ENCODE measurements around the gene TEX2. TPM values are rescaled to one million over a fixed set of nuclear protein-coding genes. Genes with fewer than 3 reads are reported as not detected.
"Not testable (repeated sequence)": the region's sequence is repeated elsewhere in the genome, so short reads cannot be mapped to it uniquely, and the experiment has no call there.

The TEX2 gene
- total and polyA plus RNA-seq, 2 donors from 2014 or later = 14.0 to 39.1 TPM

- Histone ChIP-seq H3K9me3 (ENCODE audit: control insufficient read depth in 2 of 3, insufficient read depth in 1 of 3, low read length in 3 of 3) (no peaks in the 10 kb centered on the region), H3K4me1 (ENCODE audit: control insufficient read depth in 2 of 3, insufficient read depth in 2 of 3, low read depth in 1 of 3, low read length in 3 of 3) (peaks cover 0 to 10% (median 2%) of the 10 kb centered on the region in 3 donors), H3K36me3 (ENCODE audit: control insufficient read depth in 2 of 3, insufficient read depth in 3 of 3, low read length in 3 of 3) (peaks cover 0 to 3% (median 0%) of the 10 kb centered on the region in 3 donors), H3K27ac (ENCODE audit: low read depth in 2 of 2, low read length in 2 of 2) (peak overlapping the region; percentile 14 to 78), H3K9ac (ENCODE audit: low read length in 3 of 3) (no peak overlapping the region), H3K27me3 (ENCODE audit: control insufficient read depth, insufficient read depth, low read length) (no peaks in the 10 kb centered on the region), H3K4me3 (ENCODE audit: low read length in 3 of 3) (no peak overlapping the region)
- intact Hi-C loops (cut with DNase I) = no loop called here
- no peak for FAIRE-seq
- TF ChIP-seq CTCF (IDR thresholded peaks at IDR 0.05; ENCODE audit: borderline replicate concordance, extremely low read depth, insufficient read depth) = no peak
- no peak for DNase-seq
Measured at GRCh38 chr17:64209356-64209941, 53.6 kb downstream of the TEX2 start.

GRCh38 chr17:64208656-64209055, 54.4 kb downstream of the TEX2 start:
- DNase-seq; H3K27me3 ChIP-seq (ENCODE audit: control insufficient read depth, insufficient read depth, low read length); H3K27ac ChIP-seq (ENCODE audit: low read depth in 2 of 2, low read length in 2 of 2); H3K36me3 ChIP-seq (ENCODE audit: control insufficient read depth in 2 of 3, insufficient read depth in 3 of 3, low read length in 3 of 3); H3K9me3 ChIP-seq (ENCODE audit: control insufficient read depth in 2 of 3, insufficient read depth in 1 of 3, low read length in 3 of 3); H3K9ac ChIP-seq (ENCODE audit: low read length in 3 of 3); H3K4me3 ChIP-seq (ENCODE audit: low read length in 3 of 3); H3K4me1 ChIP-seq (ENCODE audit: control insufficient read depth in 2 of 3, insufficient read depth in 2 of 3, low read depth in 1 of 3, low read length in 3 of 3); FAIRE-seq; intact Hi-C loops (cut with DNase I): not testable (repeated sequence)

- Histone ChIP-seq H3K4me1 (ENCODE audit: control insufficient read depth in 2 of 3, insufficient read depth in 2 of 3, low read depth in 1 of 3, low read length in 3 of 3) (peaks cover 0 to 8% (median 5%) of the 10 kb centered on the region in 3 donors), H3K27ac (ENCODE audit: low read depth in 2 of 2, low read length in 2 of 2) (no peak overlapping the region), H3K4me3 (ENCODE audit: low read length in 3 of 3) (no peak overlapping the region), H3K36me3 (ENCODE audit: control insufficient read depth in 2 of 3, insufficient read depth in 3 of 3, low read length in 3 of 3) (no peaks in the 10 kb centered on the region), H3K27me3 (ENCODE audit: control insufficient read depth, insufficient read depth, low read length) (no peaks in the 10 kb centered on the region), H3K9me3 (ENCODE audit: control insufficient read depth in 2 of 3, insufficient read depth in 1 of 3, low read length in 3 of 3) (no peaks in the 10 kb centered on the region), H3K9ac (ENCODE audit: low read length in 3 of 3) (no peak overlapping the region)
- no peak for FAIRE-seq
- TF ChIP-seq CTCF (IDR thresholded peaks at IDR 0.05; ENCODE audit: borderline replicate concordance, extremely low read depth, insufficient read depth) = no peak
- intact Hi-C loops (cut with DNase I) = no loop called here
- no peak for DNase-seq
Measured at GRCh38 chr17:64205804-64206203, 57.3 kb downstream of the TEX2 start.

GRCh38 chr17:64203630-64204029, 59.4 kb downstream of the TEX2 start:
- H3K36me3 ChIP-seq (ENCODE audit: control insufficient read depth in 2 of 3, insufficient read depth in 3 of 3, low read length in 3 of 3) = no peaks in the 10 kb centered on the region
- H3K4me3 ChIP-seq (ENCODE audit: low read length in 3 of 3) = no peak overlapping the region
- H3K27me3 ChIP-seq (ENCODE audit: control insufficient read depth, insufficient read depth, low read length) = no peaks in the 10 kb centered on the region
- FAIRE-seq (no peak), DNase-seq (no peak)
- peaks cover 0 to 5% (median 5%) of the 10 kb centered on the region in 3 donors for H3K4me1 ChIP-seq (ENCODE audit: control insufficient read depth in 2 of 3, insufficient read depth in 2 of 3, low read depth in 1 of 3, low read length in 3 of 3)
- intact Hi-C loops (cut with DNase I) = no loop called here
- no peak overlapping the region for H3K9ac ChIP-seq (ENCODE audit: low read length in 3 of 3)
- H3K9me3 ChIP-seq (ENCODE audit: control insufficient read depth in 2 of 3, insufficient read depth in 1 of 3, low read length in 3 of 3) = no peaks in the 10 kb centered on the region
- H3K27ac ChIP-seq (ENCODE audit: low read depth in 2 of 2, low read length in 2 of 2) = no peak overlapping the region
- TF ChIP-seq CTCF (IDR thresholded peaks at IDR 0.05; ENCODE audit: borderline replicate concordance, extremely low read depth, insufficient read depth) = no peak
